ENCODE results near the gene TSEN34. TPM values are rescaled to one million over a fixed set of nuclear protein-coding genes. Genes with fewer than 3 reads are reported as not detected.
"Not testable (repeated sequence)": the region's sequence is repeated elsewhere in the genome, so short reads cannot be mapped to it uniquely, and the experiment has no call there.

The TSEN34 gene
- total RNA-seq, 1 donor from 2014 or later = 24.6 TPM

DNA sequence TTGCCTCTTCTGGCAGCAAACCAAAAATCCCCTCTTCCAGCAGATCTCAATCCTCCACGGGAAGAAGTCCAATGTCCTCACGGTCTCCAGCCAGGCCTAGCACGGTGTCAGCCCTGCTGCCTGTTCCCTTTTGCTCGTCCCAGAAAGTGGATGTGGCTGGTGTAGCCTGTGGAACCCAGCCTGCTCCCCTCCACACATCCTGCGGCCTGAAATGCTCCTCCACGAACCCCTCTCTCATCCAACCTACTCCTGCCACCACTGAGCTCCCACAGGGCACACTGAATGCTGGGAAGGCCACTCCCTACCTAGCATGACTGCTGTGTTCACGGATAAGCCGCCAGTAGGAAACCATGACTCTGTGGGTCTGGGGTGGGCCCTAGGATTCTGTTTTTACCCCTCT lies 4.8 kb upstream of the TSEN34 start:
- DNase-seq (ENCODE audit: low spot score) = no peak

DNA sequence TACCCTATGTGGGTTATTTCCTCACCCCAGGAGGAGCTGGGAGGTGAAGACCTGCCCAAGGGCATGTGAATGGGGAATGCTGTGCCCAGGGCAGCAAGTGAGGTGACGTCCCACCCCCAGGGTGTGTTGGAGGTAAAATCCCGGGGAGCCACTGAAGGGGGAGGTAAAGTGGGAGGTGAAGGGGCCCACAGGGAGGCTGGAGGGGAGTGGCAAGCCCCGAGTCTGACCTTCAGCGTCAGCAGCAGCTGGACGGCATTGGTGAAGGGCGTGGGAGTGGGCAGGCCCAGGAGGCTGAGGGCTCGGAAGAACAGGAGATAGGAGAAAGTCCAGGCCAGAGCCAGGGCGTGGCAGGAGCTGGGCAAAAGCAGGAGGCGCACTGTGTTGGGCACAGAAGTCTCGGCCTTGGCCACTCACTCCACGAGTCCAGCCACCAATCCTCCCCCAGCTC lies 4.2 kb upstream of the TSEN34 start:
- DNase-seq (ENCODE audit: low spot score) = no peak

DNA sequence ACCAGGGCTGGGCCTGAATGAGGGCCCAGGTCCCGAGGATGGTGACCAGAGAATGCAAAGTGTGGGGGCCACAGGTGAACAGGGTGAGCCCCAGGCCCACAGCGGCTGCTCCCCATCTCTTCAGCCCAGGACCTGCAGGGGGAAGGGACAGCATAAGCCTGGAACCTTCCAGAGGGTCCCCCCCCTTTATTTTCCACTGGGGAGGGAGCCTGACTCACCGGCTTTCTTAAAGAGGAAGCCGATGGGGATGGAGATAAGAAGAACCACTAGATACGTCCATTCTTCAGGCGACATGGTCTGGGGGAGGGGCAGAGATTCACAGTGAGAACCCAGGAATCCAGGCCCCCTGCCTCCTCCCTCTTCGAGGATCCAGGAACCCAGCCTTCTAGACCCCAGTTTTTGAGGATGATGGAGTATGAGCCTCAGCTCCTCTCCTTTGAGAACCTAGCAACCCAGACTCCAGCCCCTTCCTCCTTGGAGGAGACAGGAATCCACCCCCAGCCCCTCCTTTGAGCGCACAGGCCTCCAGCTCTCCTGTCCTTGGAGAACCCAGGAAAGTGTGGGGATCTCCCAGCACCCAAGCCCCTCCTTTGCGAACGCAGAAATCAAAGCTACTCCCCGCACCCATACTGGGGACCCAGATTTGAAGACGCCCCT lies 2.8 kb upstream of the TSEN34 start:
- DNase-seq (ENCODE audit: low spot score) = no peak

DNA sequence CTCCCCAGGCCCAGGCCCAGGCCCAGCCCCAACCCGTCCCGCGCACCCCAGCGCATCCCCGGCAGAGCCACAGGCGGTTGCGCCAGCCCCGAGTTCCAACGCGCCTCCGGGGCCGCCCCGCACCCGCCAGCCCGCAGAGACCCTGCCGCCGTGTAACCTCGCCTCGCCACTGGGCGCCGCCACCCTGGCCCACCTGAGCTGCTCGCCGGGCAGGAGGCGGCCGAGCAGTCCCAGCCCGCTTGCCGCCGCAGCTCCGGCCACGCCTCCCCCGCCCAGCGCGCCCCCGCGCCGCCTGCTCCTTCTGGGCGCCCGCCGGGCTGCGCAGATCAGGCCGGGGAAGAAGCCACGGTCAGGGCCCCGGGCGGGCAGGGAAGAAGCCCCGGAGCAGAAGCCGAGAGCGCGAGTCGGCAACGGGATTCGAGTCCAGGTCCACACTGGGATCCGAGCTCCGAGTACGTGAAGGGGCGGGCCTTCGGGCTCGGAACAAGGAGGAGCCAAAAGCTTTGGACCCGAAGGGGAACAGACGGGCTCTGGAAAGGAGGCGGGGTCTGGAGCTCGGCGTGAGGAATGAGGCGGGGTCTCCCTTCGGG lies 1.9 kb upstream of the TSEN34 start, which contains the start of gene MBOAT7:
Gene MBOAT7 (minus strand): TSS at position 436 of the 590 bp plus-strand sequence. CDS start 1,072 bp downstream, outside the sequence.
- peak; percentile 92 for DNase-seq (ENCODE audit: low spot score)

DNA sequence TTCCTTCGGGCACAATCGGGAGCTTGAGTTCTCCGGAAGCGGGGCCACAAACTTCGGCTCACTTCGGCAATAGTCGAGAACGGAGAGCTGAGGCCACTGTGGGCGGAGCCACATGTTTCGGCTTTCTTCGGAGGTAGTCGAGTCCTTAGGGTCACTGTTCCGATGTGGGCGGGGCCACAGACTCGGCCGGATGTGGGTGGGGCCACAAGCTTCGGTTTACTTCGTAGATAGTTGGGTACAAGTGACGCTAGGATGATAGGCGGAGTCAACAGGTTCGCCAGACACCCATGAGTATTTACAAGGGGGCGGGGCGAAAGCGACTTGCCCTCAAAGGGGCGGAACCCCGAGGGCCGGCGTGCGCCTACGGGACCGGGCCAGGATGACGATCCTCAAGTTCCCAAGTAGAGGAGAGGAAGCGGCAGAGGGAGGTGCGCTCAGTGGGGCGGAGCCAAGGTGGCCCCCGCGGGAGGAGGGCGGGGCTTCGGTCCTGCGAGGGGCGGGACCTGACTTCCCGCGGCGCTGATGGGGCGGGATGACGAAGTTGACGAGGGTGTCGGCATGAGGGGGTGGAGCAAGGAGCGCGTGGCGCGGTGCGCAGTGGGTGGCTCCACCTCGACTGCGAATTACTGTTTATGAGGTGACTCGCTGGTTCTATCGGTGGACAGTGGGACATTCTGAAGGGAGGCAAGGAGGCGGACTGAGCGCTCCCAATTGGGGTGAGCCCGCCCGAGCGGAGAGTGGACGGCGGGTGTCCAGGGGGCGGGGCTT lies 1.2 kb upstream of the TSEN34 start:
- peak; percentile 100 for DNase-seq (ENCODE audit: low spot score)

DNA sequence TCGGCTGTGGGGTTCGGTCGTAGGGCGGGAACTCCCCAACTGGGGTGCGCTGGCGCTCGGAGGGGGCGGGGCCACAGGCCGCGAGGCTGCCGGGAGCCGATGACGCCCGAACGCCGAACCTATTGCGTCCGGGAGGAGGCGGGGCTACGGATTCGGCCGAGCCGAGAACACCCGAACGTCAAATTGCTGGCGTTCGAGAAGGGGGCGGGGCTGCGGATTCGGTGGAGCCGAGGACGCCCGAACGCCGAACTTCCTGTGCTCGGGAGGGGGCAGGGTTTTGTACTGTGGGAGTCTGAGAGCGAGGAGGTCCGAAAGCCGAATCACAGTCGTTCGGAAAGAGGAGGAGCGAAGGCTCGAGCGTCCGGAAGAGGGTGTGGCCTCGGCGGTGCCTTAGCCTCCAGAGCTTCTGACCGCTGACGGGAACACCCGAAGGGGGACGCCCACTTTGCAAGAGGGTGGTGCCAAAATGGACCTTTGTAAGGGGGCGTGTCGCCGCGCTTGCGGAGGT lies 551 bp upstream of the TSEN34 start:
- DNase-seq (ENCODE audit: low spot score) = peak; percentile 100

DNA sequence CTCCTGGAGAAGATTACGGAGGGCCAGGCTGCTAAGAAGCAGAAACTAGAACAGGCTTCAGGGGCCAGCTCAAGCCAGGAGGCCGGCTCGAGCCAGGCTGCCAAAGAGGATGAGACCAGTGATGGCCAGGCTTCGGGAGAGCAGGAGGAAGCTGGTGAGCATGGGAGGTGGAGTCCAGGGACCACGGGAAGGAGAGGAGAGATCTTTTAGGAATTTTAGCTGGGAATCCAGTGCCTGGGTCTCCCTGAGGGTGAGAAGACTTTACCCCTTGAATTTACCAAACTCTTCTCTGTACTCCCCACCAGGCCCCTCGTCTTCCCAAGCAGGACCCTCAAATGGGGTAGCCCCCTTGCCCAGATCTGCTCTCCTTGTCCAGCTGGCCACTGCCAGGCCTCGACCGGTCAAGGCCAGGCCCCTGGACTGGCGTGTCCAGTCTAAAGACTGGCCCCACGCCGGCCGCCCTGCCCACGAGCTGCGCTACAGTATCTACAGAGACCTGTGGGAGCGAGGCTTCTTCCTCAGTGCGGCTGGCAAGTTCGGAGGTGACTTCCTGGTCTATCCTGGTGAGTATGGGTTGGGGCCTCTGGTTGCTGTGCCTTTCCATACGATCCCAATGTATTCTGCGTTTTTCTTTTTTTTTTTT lies 824 bp downstream of the TSEN34 start:
- DNase-seq (ENCODE audit: low spot score) = no peak

DNA sequence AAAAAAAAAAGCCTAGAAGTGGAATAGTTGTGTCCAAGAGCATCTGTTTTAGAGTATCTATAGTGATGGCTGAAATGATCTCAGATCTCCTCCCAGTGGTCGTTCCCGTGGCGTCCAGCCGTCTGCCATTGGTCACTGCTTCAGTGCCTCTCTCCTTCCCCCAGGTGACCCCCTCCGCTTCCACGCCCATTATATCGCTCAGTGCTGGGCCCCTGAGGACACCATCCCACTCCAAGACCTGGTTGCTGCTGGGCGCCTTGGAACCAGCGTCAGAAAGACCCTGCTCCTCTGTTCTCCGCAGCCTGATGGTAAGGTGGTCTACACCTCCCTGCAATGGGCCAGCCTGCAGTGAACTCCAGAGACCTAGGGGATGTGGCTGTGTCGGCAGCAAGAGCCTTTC lies 1.9 kb downstream of the TSEN34 start:
- DNase-seq (ENCODE audit: low spot score) = no peak

DNA sequence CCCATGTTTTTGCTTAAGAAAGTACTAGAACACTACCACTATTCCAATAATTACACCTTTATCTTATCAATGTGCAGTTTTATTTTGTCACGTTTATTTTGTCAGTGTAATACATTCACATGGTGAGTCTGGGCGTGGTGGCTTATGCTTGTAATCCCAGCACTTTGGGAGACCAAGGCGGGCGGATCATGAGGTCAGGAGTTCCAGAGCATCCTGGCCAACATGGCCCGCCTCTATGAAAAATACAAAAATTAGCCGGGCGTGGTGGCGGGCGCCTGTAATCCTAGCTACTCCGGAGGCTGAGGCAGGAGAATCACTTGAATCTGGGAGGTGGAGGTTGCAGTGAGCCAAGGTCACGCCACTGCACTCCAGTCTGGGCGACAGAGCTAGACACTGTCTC lies 3.4 kb downstream of the TSEN34 start:
- not testable (repeated sequence) for DNase-seq (ENCODE audit: low spot score)

DNA sequence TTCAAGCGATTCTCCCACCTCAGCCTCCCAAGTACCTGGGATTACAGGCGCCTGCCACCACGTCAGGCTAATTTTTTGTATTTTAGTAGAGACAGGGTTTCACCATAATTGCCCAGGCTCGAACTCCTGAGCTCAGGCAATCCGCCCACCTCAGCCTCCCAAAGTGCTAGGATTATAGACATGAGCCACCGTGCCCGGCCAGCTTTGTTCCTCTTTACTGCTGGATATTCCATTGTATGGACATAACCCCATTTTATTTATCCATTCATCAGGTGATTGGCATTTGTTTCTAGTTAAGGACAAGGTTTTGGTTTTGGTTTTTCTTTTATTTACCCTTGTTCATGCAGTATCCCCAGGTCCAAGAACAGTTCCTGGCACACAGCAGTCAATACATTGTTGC lies 5.4 kb downstream of the TSEN34 start:
- no peak for DNase-seq (ENCODE audit: low spot score)

DNA sequence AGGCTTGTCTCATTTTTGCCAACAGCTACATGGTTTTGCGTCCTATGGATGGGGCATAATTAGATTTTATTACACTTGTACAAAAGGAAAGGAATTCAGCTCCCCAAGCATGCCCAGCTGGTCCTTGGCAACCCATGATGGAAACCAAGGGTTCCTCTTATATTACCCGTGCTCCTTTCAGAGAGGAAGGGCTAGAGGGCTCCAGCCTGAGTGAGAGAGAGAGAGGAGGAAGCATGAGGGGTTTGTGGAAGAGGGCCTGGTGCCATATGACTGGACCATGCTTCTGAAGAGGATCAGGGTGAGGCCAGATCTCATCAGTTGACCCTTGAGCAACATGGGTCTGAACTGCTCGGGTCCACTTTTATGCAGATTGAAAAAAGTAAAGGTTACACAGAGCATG lies 6.0 kb downstream of the TSEN34 start:
- DNase-seq (ENCODE audit: low spot score) = no peak

DNA sequence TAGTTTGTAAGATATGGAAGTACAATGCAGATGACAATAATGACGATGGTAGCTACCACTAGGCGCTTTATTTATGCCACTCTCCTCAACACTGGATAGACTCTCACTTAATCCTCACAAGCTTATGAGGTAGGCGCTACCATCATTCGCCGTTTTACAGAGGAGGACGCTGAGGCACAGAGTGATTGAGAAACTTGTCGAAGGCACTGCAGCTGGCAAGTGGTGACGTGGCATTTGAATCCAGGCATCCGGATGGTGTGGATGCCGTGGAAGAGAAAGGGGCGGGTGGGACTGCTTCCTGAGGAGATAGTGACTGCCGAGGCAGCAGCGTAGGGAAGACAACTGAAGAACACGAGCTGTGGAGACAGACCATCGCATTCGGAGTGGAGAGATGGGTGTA lies 8.3 kb downstream of the TSEN34 start:
- no peak for DNase-seq (ENCODE audit: low spot score)

DNA sequence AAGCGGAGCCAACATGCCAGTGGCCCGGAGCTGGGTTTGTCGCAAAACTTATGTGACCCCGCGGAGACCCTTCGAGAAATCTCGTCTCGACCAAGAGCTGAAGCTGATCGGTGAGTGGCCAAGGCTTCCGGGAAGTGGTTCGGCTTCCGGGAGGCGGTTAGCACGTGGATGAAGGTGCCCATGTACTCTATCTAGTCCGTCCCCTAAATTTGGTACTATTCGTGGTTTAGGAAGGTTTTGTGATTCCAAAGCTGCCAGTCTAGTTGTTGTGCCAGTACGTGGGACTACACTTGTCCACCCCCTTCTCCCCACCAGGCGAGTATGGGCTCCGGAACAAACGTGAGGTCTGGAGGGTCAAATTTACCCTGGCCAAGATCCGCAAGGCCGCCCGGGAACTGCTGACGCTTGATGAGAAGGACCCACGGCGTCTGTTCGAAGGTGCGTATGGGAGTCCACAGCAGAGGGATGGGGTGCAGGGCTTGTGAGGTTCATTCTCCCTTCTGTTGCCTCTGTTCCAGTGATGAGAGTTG lies 10.1 kb downstream of the TSEN34 start:
- no peak for DNase-seq (ENCODE audit: low spot score)

DNA sequence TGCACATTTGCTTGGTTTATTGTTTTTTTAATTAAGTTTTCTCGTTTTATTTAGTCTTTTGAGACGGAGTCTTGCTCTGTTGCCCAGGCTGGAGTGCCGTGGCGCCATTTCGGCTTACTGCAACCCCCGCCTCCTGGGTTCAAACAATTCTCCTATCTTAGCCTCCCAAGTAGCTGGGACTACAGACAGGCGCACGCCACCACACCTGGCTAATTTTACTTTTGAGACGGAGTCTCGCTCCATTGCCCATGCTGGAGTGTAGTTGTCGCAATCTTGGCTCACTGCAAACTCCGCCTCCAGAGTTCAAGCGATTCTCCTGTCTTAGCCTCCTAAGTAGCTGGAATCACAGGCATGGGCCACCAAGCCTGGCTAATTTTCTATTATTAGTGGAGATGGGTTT lies 10.9 kb downstream of the TSEN34 start:
- no peak for DNase-seq (ENCODE audit: low spot score)

DNA sequence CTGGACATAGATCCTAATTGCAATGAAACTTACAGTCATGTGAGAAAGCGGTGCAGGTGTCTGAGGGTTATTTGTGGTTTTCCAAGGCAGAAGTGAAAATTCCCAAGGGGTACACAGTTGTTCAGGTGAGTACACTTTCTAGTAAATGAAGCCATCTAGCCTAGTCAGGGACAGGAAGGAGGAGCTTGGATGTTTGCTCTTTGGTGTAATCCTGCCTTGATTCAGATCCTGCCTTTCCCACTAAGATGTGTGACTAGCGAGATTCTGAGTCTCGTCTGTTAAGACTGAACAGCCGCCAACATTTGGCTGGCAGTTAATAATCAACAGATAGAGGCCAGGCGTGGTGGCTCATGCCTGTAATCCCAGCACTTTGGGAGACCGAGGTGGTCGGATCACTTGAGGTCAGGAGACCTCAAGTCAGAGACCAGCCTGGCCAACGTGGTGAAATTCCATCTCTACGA lies 12.1 kb downstream of the TSEN34 start:
- no peak for DNase-seq (ENCODE audit: low spot score)

DNA sequence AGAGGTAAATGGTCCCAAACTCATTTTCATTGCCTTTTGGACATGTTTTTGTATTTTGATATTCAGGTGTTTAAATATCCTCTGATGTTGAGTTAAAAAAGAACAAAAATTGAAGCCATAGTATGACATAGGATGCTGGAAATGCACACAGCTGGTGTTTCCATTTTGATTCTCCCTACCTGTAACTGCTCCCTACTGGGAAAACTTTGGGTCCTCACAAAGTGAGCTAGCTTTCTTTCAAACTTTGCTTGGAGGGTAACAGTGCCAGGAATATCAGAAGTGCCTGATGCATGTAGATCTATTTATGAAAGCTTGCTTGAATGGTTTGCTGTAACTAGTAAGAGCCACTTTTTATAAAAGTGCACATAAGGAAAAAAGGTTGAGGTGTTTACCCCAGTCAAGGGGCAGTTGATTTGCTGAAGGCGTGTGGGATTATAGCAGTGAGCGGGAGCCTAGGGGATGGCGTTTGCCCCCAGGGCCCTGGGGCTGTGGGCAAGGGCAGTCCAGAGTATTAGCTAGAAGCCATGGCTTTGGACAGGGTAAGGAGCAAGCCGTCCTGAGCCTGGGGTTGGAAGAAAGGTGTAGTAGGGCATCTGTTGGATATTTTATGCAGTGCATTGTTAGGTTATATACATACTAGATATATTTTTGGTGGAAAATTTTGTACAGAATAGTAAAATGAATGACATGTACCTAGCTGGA lies 13.8 kb downstream of the TSEN34 start:
- DNase-seq (ENCODE audit: low spot score) = no peak

DNA sequence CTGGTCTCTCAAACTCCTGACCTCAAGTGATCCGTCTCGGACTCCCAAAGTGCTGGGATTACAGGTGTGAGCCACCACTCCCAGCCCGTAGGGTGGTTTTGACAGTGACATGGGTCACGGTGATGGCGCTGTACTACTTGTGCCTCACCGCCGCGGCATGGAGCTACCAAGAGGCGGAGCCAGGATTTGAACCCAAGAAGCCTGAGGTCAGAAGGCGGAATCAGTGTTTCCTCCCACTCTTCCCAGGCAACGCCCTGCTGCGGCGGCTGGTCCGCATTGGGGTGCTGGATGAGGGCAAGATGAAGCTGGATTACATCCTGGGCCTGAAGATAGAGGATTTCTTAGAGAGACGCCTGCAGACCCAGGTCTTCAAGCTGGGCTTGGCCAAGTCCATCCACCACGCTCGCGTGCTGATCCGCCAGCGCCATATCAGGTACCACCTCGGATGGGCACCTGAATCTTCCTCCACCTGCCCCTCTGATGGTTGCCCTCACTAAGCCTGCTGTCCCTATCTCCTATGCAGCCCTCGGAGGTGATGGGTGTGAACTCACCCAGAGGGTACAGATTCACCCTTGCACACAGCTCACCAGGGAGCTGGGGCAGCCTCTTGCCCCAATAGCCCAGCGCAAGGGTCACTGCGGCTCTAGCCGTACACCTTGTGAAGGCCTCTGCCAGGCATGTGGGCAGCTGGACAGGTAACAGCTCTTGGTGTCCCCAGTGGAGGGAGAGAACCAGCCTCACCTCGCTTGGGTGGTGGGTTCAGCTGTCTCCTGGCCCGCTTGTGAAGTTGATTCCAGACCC lies 15.1 kb downstream of the TSEN34 start:
- DNase-seq (ENCODE audit: low spot score) = no peak

DNA sequence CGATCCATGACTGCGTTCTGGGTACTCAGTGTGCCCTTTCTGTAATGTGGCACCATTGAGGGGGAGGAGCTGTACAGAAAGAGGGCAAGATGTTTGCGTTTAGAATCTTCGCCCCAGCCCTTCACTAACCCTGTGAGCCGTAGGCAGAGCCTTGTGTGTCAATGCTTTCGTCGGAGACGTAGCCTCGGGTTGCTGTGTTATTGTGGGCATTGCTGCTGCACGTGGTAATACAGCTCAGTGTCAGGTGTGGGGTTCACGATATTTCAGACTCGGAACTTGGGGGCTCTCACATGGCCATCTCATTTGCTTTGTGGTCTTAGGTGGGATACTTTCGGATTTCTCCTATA lies 15.7 kb downstream of the TSEN34 start:
- DNase-seq (ENCODE audit: low spot score) = no peak

DNA sequence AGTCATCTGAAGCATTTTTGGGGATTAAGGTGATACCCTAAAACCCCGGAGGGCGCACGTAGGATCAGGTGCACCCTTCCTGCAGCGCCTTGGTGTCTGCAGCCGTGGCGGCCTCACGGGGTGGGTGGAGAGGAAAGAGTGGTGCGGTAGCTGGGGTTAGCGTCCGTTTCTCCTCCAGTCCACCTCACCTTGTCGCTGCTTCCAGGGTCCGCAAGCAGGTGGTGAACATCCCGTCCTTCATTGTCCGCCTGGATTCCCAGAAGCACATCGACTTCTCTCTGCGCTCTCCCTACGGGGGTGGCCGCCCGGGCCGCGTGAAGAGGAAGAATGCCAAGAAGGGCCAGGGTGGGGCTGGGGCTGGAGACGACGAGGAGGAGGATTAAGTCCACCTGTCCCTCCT lies 16.1 kb downstream of the TSEN34 start:
- not testable (repeated sequence) for DNase-seq (ENCODE audit: low spot score)

DNA sequence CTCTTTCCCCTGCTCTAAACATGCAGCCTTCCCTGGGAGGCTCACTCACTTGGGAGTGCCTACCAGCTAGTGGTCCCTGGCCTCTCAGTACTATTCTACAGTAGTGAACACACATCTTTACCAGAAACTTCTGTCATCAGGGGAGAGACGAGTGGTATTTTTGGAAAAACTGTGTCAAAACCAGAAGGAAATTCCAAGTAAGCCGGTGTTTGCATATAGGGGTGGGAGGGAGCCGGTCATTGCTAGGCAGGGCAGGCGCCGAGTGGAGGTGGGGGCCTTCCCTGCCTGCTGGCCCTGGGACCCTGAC lies 16.5 kb downstream of the TSEN34 start:
- no peak for DNase-seq (ENCODE audit: low spot score)

Measured in mesenteric fat pad (tissue), 1 donor.